Right ventricle myocardium superior (tissue), 1 donor: Measurements from ENCODE around the gene PWP1. TPM values are rescaled to one million over a fixed set of nuclear protein-coding genes. Genes with fewer than 3 reads are reported as not detected.

Source experiments
- ATAC-seq: fragments of 200-7000 bp; cut with Tn5 transposase; one replicate; pipeline ENCODE4 v1.9.1; 2020; ENCODE audit warnings: mild to moderate bottlenecking; ENCODE audit not compliant: poor library complexity
- DNase-seq: peaks from one replicate; pipeline ENCODE4 v3.0.0-alpha.2; 2020
- intact Hi-C: fragments of 100-400 bp; cut with DNase I; formaldehyde crosslinking; loops from one replicate; pipeline ENCODE4 v1.11.2; 2022
- long read RNA-seq: library from polyadenylated mRNA; unstranded; transcript quantifications from one replicate; pipeline ENCODE4 v2.0.0, GENCODE V29; 2021
- total RNA-seq: library from RNA; stranded (reverse); fragmentation: NEBNext Ultra II Directional; extraction: Animal tissue kit (Norgen Biotek cat#: 25700); gene quantifications from one replicate; pipeline ENCODE4 v1.2.1, GENCODE V29; 2021
- donor health status: DM: no; HTN: yes; CAD: no; lungs with severe emphysema.

Gene PWP1
- total RNA-seq, result 9.4 TPM
- long read RNA-seq, transcript PWP1-201 (15 exons, 2,621 nt), result major isoform, 33 of 35 reads
- long read RNA-seq, partial matches to known transcripts, result 0 of 35 reads
- long read RNA-seq, other reads (novel, unspliced or antisense), result 2 of 35 reads

DNA sequence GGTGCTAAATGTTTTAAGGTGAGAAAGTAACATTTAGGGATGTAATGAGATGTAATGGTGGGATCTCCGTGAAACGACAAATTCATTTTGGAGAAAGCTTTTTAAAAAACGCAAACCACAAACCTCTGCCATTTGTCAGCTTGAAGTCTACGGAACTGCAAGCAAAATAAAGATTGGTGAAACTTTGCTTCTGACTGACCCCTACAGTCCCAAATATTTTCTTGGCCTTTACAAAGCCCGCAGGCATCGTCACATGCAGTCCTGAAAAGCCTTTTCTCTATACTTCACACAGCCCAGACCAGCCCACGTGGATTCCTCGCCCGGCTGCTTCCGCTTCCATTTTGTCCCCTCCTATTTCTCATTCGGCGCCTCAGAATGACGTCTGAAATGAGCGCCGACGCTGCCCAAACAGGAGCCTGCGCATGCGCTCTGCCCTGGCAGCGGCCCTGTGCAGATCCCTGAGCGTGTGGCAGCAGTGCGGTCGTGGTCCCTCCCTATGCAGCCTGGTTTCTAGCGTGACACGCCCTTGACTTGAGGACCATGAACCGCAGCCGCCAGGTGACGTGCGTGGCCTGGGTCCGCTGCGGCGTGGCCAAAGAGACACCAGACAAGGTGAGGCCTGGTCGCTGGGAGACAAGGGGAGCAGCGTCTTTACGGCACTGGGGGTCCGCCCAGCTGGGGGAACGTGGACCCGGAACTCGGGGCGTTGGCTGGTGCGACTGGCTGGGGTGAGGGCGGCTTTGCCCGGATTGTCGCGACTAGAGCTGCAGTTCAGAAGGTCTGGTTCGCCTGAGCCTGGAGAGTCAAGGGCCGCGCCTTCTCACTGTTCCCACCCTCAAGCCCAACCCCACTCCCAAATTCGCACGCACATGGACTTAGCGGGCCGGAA is at the start of gene PWP1:
Gene PWP1 (plus strand): TSS at position 440 of the 889 bp plus-strand sequence. CDS start 101 bp downstream, at position 541.
- peak; percentile 98 for DNase-seq
- intact Hi-C loops, result loop anchor here (10.0 kb wide), 1 partner anchor 829 kb away; the partner anchor contains the start of gene FICD

DNA sequence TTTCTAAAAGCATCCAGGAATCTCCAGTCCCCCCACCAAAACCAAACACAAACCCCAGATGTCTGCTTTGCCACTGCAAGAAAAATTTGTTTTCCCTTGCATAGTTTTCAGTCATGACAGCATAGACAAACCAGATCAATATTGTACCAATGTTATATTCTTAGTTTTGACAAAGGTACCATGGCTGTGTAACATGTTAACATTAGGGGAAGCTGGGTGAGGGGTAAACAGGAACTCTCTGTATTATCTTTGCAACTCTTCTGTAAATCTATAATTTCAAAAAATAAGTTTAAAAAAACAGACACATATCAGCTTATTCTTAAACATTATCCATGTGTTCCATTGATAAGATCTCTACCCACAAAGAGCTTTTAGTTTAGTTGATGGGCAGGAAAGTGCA is 44.4 kb upstream of the PWP1 start:
- no peak for ATAC-seq
- intact Hi-C loops, result no loop called here
- no peak for DNase-seq

More for the DNA sequence above, at the start of gene PWP1:
- peak; percentile 98 for ATAC-seq

DNA sequence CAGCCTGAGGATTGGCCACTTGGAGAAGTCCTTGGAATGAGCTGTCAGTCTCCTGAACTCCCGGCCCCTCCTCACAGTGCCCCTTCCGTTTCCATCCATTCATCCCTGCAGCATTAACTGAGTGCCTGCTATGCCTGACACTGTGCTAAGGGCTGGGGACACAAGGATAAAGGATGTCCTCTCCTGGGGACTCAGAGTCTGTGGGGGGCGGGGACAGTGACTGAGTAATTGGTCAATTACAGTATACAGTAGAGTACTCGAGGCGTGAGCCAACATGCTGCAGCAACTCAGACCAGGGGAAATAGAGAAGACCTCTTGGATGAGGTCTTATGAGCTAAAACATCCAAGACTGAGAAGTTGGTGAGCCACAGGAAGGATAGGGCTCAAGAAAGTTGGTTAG is 43.4 kb upstream of the PWP1 start:
- ATAC-seq (no peak), DNase-seq (no peak)
- intact Hi-C loops, result no loop called here

DNA sequence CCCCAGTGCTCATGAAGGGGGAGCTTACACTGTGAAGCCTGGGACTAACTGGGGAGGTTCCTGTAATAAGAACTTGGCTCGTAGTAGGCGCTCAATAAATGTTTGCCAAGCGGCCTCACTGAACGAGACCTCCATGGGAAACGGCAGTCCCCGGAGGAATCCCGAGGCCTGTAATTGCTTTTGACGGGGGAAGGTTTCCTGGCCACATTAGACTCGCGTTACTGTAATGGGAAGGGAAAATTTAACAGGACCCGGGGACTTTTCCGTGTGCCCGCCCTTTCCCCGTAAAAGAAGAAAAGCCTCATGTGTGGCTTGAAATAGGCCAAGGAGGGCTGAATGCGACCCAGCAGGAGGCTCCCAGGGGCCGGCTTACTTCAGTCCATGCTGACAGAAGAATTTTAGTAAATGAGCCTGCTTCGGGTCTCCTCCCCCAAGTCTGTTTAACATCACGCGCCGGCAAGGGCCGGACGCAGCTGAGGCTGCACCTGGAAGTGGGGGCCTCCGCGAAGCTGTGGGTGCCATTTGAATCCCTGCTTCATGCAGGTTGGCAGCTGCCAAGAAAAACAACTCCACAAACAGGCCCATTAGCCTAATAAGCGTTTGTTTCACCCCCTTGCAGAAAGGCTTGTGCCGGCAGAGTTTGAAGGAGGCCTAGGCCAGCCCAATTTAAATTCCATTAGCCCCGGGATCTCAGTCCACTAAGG is 39.8 kb upstream of the PWP1 start:
- ATAC-seq (no peak), DNase-seq (no peak)

DNA sequence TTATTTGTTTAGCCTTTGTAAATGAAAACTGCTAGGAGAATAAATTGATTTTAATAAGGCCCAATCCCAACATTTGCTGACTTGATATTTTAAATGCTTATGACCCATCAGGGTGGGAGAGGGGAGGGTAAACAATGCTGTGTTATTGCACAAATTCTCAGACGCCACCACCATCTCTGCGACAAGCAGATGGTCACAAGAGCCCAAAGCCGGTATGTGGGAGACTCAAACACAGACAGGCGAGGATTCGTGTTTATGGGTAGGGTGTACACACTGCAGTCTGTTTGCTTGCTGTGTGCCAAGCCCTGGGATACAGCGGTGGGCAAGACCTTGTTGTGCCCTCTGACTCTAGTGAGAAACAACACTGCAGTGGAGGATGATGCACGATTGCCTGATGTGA is 39.2 kb upstream of the PWP1 start:
- DNase-seq (no peak), ATAC-seq (no peak)
- intact Hi-C loops, result no loop called here

More for the DNA sequence above, 39.8 kb upstream of the PWP1 start:
- intact Hi-C loops, result no loop called here

DNA sequence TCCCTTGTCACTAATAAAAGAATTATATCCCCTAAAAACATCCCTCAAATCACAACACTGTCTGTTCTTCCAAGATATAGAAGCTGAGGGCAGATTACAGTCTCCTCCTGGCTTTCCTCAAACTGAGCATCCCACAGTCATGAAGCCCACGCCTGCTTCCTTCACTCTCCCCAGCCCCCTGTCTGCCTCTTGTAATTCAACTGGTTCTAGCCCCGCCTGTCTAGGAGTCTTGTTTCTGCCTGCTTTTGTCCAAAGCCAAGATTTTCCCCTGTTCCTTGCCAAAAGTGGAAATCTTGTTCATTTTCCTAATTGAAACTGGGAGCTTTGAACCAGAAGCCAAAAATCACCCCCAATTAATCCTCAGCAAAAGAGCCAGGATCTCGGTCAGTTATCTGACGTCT is 35.9 kb upstream of the PWP1 start:
- ATAC-seq, result no peak
- intact Hi-C loops, result no loop called here
- no peak for DNase-seq

DNA sequence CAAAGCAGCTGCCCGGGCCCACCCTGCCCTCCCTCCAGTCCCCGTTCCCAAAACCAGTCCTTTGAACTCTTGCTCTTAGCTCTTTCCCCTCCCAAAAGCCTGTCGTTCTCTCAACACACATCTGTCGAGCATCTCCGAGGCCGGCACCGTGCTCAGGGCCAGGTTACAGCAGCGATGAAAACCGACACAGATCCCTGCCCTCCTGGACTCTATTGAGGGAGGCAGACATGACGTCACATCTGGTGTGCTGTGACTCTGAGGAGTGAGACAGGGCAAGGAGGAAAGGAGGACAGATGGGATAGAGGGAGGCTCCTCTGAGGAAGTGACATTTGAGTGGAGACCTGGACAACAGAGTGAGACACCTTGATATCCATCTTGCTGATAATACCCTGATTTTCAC is 34.6 kb upstream of the PWP1 start:
- intact Hi-C loops, result no loop called here
- ATAC-seq (no peak), DNase-seq (no peak)

DNA sequence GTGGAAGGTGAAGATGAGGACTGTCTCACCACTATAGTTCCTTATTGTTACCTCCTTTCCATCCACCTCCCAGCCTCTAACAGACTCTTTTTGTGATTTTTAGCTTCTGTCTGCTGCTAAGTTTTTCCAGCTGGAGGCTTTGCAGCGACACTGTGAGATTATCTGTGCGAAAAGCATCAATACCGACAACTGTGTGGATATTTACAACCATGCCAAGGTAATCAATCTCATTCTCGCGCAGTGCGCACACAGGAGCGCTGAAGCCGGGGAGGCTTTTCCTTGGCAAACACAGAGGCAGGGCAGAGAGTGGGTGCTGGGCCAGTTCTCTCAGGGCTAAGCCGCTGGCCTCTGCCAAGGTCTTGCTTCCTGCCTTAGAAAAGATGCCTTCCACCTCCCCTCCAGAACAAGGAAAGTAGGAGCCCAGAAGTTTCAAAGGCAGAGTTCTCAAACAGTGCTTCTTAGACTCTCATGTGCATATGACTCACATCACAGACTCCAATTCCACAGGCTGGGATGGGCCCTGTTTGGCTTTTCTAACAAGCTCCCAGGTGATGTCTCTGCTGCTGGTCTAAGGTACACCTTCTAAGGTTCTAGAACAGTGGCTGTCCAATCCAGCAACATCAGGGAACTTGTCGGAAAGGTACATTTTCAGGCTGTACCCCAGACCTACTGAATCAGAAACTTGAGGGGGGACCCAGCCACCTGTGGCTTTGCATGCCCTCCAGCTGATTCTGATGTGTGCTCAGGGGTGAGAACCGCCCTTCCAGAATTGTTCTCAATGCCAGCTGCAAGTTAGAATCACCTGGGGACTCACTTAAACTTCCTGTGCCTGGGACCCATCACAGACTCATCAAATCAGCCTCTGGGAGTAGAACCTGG is 33.8 kb upstream of the PWP1 start:
- ATAC-seq, result no peak
- no peak for DNase-seq
- intact Hi-C loops, result no loop called here

DNA sequence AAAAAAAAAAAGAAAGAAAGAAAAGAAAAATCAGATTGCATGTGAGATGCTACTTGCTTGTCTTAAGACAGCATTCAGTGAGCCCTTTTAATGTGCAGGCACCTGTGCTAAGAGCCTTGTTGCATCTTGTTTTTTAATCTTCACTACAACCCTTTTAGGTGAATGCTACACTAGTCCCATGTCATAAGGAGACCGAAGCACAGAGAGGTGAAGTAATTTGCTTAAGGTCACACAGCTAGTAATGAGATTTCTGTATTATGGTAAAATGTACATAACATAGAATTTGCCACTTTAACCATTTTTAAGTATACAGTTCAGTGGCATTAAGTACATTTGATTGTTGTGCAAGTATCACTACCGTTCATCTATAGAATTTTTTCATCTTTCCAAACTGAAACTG is 32.1 kb upstream of the PWP1 start:
- intact Hi-C loops, result no loop called here
- ATAC-seq, result no peak
- no peak for DNase-seq

DNA sequence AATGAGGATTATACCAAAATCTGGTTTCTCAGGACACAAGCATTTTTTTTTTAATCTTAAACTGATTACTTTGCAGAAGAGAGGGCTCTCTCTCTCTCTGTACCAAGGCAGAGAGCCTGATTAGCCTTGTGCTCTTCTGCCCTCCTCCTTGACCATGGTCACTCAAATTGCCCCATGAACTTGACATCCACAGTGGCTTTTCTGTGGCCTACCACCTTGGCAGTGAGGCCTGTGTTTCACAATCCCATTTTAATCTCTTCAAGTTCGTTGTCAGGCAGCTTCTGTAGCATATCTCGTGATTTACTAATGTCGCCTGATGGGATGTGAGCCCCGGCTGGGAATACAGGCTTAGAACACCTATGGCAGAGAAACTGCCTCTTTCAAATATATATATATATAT is 30.7 kb upstream of the PWP1 start:
- ATAC-seq (peak; percentile 27), DNase-seq (no peak)
- intact Hi-C loops, result no loop called here

DNA sequence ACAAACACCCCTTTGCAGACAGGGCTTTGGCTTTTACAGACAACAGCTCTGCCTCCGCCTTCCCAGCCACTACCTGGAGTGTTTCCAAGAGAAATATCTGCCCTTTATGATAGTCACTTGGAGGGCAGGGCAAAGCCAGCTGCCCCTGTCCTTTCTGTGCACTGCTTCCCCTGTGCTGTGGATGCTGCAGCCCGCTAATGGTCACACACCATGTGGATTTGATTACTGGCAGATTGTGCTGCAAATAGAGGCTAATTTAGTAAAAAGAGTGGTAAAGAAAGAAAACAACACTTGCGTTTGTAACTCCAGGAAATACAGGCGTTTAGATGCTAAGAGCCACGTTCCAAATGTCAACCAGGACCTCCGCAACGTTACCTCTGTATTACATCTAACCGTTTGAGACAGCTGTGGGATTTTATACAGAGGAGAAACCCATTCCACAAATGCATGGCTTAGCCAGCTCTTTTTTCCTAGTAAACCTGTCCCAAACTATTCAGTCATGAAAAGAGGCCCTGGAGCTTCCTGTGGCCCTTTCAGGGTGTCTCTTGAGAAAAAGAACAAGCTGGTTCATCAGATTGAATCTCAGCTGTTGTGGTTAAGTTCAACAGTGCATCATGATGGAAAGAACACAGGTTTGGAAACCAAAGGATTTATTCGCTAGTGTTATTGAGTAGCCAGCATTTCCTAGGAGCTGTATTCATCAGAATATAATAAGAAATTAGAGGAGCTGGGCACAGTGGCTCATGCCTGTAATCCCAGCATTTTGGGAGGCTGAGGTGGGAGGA is 30.1 kb upstream of the PWP1 start:
- DNase-seq (no peak), ATAC-seq (peak; percentile 71)
- intact Hi-C loops, result no loop called here

DNA sequence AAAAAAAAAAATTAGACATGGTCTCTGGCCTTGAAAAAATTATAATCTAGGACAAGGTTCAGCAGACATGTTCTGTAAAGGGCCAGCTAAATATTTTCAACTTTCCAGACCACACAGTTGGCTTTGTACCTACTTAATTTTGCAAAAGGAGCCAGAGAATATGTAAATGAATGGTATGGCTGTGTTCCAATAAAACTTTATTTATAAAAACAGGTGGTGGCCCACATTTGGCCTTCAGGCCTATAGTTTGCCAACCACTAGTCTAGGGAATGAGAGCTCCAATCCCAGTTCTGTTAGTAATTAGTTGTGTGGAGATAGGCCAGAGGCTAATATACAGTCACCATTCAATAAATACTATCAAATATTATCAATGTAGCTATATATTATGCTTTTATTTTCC is 29.3 kb upstream of the PWP1 start:
- intact Hi-C loops, result no loop called here
- ATAC-seq (no peak), DNase-seq (no peak)

DNA sequence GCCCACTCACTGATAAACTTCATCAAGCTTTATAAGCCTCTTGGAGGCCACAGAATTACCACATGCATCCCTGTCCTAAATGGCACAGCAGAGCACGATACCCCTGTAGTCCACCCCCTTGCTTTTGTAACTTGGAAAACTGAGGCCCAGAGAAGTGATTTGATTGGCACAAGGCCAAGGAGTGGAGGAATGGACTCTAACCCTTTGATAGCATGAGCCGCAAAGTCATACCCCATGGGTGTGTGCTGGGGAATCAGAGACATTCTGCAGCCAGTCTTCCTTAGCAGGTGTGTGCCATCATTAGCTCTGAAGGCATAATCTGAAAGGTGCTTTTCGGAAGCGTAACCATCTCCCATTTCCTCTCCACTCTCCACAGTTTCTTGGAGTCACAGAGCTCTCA is 28.5 kb upstream of the PWP1 start:
- DNase-seq, result no peak
- intact Hi-C loops, result no loop called here
- ATAC-seq, result no peak

DNA sequence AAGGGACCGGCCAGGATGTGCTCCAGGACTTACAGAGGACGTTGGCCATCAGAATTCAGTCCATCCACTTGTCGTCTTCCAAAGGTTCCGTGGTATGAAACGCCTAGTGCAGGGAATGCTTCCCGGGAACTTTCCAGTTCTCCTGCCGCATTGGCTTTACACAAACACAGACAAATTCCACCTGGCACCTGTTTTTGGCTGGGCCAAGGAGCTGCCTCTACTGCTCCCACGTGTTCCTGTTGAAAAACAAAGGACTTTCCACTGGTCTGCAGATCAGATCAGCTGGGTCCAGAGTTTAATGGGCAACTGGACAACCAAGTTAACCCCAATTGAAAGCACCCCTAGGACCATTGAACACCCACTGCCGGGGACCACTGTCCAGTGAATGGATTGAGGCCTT is 28.0 kb upstream of the PWP1 start:
- DNase-seq (no peak), ATAC-seq (no peak)
- intact Hi-C loops, result no loop called here

DNA sequence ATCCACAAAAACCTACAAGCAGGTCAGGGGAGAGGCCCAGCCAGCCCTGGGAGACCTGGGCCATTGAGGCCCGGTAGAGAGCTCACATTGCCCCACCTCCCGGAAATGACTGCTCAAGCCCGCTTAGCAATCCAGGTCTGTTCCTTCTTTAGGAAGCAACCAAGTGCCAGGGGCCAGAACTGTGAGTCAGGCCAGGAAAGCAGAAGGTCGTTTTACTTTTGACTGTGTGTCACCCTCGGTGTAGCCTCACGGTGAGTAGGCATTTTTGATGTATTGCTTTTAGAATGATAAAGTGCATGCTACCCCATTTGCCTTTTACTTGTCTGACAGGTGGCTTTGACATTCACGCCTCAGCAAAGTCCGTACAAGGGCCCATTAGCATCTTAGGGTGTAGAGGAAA is 25.4 kb upstream of the PWP1 start:
- ATAC-seq, result no peak
- intact Hi-C loops, result no loop called here
- no peak for DNase-seq

DNA sequence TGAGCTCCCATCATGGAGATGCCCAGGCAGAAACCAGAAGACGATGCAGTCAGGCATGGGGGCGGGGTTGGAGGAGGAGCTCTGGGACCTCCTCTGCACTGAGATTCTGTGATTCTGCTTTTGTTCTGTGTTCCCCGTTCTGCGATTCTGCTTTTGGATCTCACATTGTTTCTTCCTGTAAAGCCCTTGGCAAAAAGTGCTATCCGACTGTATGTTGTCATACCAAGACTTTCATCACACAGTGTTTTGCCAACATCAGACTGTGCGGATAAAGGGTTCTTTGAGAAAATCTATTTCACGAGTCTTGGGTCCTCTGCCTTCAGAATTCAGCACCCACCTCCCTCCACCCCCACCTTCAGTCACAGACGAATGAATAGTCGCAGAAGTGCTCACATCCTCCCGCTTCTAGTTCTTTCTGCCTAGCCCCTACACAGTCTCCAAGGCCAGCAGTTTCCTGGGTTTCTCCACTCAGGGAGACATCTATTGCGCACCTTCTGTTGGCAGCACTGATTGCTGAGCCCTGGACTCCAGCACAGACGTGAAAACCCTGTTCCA is 24.7 kb upstream of the PWP1 start:
- intact Hi-C loops, result no loop called here
- ATAC-seq (peak; percentile 22), DNase-seq (no peak)

DNA sequence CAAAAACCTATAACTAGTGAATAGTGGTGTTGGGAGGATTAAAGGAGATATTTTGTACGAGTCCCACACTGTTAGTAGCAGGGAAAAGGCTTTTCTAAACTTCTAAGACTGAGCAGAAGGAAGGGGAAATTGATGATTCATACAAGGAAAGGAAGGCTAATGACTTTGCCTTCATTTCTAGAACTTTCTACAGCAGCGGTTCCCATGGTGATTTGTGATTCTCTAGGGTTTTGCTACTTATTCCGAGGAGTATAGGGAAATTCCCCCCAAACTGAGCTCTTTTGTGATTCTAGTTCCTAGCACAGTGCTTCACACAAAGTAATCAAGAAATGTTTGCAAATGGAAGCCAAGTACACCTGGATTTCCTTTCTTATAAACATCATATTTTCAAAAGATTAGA is 23.8 kb upstream of the PWP1 start:
- no peak for ATAC-seq
- intact Hi-C loops, result no loop called here

DNA sequence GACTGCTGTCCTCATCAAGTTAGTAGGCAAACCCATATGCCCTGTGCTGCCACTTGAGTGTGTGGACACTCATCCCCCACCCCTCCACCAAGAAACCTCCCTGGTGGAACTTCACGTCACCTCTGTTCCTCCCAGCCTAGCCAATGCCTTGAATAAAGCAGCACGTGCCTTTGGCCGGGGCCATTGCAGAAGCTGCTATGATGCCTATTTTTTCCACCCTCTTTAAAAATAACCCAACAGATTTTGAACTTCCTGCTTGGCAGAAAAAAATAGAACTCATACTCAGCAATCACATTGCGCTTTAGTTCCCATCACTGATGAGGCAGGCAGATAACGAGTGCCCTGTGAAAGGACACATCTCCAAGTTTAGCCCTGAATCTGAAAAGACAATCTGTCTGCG is 23.1 kb upstream of the PWP1 start:
- no peak for DNase-seq
- no peak for ATAC-seq
- intact Hi-C loops, result no loop called here

More for the DNA sequence above, 23.8 kb upstream of the PWP1 start:
- no peak for DNase-seq
